Fibroblast of the conjunctiva (primary cell): ENCODE data around the gene MARCHF7.
"Not testable (repeated sequence)": the region's sequence is repeated elsewhere in the genome, so short reads cannot be mapped to it uniquely, and the experiment has no call there.

Experiments
- DNase-seq: peaks from one replicate; pipeline ENCODE4 v3.0.0-alpha.2; 2010; ENCODE audit warnings: low read depth

MARCHF7 gene, protein sequence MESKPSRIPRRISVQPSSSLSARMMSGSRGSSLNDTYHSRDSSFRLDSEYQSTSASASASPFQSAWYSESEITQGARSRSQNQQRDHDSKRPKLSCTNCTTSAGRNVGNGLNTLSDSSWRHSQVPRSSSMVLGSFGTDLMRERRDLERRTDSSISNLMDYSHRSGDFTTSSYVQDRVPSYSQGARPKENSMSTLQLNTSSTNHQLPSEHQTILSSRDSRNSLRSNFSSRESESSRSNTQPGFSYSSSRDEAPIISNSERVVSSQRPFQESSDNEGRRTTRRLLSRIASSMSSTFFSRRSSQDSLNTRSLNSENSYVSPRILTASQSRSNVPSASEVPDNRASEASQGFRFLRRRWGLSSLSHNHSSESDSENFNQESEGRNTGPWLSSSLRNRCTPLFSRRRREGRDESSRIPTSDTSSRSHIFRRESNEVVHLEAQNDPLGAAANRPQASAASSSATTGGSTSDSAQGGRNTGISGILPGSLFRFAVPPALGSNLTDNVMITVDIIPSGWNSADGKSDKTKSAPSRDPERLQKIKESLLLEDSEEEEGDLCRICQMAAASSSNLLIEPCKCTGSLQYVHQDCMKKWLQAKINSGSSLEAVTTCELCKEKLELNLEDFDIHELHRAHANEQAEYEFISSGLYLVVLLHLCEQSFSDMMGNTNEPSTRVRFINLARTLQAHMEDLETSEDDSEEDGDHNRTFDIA

DNA sequence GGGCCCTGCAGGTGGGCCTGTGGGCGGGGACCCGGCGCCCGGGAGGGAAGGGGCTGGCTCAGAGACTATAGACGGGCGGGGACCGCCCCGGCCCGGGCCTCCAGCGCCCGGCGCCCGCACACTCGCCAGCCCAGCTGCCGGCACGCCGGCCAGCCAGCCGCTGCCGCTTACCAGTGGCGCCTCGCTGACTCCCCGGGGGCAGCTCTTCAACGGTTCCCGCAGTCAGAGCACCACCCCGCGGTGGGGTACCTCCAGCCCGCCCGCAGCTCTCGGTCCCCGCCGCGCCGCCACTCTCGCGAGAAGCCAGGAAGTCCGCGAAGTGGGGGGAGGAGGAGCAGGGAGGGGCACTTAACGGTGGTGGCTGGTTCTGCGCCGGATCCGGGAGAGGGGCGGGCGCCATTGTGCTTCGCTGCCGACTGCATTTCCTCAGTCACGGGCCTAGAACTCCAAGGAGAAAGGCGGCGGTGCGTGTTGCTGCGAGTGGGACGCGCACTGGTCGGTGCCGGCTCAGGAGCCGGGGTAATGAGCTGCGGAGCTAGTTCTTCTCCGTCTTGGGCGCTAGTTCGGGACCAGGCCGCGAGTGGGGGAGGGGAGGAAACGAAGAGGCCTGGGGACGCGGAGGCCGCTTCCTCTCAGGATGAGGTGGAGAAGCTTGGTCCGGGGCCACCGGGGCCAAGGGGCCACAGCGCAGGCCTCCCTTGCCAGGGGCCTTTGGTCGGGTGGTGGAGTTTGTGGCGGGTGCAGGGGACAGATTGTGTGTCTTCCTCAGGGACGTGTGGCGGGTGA is at the start of gene MARCHF7:
Gene MARCHF7, plus strand, starts transcription at position 364 of the 786 bp plus-strand sequence. CDS start 16,517 bp downstream, outside the sequence.
- DNase-seq, result peak; percentile 92

DNA sequence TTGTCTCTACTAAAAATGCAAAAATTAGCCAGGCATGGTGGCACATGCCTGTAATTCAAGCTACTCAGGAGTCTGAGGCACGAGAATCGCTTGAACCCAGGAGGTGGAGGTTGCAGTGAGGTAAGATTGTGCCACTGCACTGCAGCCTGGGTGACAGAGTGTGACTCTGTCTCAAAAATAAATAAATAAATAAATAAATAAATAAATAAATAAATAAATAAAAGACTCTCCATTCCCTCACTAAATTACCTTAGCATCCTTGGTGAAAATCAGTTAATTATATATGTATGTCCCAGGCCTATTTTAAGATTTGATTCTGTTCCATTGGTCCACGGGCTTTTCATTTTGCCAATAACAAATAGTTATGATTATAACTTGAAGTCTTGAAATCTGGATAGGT is 44.9 kb upstream of the MARCHF7 start:
- not testable (repeated sequence) for DNase-seq

DNA sequence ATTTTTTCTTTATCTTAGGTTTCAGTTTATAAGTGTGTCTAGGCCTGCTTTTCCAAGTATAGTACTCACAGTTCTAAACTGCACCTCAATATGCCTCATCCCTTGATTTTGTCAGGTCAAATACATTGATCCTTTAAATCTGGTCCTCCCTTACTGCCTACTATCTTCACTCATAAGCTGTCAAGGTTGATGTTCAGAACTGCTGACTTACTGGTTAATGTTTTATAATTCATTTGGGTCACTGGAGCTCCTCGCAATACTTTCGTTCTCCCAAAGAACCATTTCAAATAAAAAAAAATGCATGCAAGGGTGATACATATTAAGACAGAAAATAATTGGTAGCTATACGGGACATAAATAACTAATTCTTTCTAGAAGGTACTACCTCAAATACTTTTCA is 41.3 kb upstream of the MARCHF7 start:
- no peak for DNase-seq

DNA sequence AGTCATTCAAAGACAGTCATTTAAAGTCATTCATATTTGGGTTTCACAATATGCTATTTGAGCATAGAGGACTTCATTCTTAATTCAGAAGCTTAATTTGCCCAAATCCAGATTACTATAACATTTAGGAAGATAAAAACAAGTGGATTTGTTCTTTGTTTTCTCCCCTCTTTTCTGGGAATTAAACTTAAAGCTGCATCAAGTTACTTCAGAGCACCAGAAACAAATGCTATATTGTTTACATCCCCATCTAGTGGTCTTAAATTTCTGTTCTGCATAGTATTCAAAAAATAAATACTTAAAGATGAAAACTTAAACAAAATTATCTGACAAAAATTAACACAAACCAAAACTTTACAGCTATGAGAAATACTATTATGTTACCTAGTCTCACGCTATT is 34.7 kb upstream of the MARCHF7 start:
- DNase-seq, result peak; percentile 13

DNA sequence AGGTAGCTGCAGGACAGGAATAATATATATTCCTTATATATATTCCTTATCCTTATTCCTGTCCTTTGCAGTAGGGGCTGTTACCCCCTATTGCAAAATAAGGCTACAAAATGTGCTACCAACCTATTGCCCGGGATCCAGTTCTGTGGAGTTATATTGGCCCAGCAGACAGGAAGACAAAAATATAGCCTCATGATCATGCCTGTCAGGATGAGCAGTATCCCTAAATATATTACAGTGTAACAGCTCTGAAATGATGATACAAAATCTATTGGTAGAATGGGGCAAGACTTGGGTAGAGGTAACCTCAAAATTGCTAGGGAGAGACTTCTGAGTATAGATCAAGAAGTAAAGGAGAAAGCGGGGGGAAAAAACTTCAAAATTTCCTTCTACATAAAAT is 31.6 kb upstream of the MARCHF7 start:
- DNase-seq, result no peak

DNA sequence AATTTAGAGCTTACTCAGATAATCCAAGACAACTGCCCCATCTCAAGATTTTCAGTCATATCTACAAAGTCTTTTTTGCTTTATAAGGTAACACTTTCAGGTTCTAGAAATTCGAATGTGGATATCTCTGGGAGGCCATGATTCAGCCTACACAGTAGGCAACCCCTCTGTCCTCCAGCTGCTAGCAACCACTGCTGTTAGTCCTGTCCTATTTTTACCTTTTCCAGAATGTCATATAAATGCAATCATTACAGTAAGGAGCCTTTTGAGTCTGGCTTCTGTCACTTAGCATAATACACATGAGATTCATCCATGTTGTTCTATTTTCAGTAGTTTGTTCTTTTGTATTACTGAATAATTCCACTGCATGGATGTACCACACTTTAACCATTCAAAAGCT is 28.5 kb upstream of the MARCHF7 start:
- DNase-seq, result no peak

DNA sequence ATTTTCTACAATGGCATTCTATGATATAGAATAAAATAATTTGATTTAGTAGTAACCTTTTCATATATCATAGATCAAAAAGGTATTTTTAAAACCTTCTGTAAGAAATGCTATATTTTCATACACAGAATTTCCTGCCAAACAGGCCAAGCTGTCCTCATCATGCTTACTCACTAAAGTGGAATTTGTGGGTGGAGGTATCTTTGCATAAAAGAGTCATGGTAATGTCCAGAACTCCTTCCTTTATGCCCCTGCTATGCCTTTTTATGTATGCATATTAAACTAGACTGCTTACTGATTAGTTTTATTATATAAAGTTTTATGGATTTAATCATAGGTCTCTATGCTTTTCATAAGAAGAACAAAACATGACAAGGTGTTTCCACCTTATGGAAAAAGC is 27.5 kb upstream of the MARCHF7 start:
- no peak for DNase-seq

DNA sequence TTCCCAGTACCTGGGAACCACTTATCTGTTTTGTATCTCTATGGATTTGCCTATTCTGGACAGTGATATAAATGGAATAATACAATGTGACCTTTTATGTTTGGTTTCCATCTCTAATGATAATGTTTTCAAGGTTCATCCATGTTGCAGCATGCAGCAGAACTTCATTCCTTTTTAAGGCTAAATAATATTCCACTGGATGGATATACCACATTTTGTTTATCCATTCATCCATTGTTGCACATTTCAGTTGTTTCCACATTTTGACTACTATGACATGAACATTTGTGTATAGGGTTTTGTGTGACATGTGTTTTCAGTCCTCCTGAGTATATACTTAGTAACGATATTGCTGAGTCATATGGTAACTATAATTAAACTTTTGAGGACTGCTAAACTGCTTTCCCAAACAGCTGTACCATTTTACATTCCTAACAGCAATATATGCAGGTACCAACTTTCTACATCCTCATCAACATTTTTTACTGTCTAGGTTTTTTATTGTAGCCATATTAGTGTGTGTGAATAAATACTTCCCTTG is 17.7 kb upstream of the MARCHF7 start:
- no peak for DNase-seq

DNA sequence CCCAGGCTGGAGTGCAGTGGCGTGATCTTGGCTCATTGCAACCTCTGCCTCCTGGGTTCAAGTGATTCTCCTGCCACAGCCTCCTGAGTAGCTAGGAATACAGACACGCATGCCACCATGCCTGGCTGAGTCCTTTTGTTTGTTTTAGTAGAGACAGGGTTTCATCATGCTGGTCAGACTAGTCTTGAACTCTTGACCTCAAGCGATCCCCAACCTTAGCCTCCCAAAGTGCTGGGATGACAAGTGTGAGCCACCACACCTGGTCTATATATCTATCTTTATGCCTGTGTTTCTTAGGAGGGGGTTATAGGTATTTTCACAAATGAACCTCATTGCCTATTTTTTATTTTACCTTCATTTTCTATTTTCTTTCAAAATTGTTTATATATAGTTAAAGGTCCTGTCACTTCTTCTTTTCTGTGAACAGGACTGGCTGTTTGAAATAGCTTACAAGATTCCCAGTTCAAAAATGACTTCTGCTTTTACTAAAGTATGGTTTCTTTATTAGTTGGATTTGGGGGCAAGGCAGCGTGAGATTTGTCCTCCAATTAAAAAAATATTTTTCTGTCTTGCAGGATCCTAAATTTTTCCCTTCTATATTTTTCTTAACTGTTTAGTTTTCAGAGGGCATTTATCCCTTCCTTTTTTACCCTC is 16.4 kb upstream of the MARCHF7 start:
- no peak for DNase-seq

DNA sequence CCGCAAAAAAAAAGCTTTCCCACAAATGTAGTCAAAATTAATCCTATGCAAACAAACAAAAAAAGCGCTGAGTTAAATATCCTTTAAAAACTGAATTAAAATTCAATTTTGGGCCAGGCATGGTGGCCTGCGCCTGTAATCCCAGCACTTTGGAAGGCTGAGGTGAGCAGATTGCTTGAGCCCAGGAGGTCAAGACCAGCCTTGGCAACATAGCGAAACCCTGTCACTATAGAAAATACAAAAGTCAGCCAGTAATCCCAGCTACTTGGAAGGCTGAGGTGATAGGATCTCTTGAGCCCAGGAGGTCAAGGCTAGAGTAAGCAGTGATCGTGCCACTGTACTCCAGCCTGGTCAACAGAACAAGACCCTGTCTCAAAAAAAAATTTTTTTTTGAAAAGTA is 8.8 kb upstream of the MARCHF7 start:
- DNase-seq, result no peak

DNA sequence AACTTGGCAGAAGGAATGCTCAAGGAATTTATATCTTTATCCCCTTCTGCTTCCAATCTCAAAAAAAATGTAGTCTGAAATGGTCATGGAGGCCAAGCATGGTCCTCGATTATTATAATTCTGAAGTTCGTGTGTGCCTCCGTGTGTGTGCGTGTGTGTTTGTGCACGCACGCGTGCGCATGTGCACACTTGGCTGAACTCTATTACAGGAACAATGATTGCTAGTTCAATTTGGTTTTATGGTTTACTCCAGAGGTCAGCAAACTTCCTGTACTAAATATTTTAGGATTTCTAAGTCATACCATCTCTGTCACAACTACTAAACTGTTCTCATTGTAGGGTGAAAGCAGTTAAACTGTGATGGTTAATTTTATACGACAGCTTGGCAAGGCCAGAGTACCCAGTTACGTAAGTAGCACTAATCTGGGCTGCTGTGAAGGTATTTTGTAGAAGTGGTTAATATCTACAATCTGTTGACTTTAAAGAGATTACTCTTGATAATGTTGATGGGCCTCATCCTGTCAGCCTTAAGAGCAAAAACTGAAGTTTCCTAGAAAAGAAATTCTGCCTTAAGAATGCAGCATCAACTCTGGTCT is 5.8 kb upstream of the MARCHF7 start:
- DNase-seq, result no peak

DNA sequence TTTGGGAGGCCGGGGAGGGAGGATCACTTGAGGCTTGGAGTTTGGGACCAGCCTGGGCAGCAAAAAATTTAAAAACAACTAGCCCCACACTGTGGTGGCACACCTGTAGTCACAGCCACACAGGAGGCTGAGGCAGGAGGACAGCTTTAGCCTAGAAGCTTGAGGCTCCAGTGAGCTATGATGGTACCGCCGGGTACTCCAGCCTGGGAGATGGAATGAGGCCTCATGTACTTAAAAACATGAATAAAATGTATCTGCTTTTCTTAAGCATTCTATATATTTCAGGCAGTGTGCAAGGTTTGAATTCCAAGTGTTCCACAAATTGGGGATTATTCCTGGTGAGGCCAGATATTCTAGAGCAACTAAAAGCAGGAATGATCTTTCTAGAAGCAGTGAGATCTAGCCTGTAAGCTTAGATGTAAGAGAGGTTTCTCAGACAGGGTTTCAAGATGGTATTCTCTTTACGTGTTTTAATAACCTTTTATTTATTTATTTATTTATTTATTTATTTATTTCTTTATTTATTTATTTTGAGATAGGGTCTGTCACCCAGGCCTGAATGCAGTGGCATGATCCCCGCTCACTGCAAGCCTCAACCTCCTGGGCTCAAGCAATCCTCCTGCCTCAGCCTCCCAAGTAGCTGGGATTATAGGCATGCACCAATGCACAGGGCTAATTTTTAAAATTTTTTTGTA is 4.1 kb upstream of the MARCHF7 start:
- no peak for DNase-seq

DNA sequence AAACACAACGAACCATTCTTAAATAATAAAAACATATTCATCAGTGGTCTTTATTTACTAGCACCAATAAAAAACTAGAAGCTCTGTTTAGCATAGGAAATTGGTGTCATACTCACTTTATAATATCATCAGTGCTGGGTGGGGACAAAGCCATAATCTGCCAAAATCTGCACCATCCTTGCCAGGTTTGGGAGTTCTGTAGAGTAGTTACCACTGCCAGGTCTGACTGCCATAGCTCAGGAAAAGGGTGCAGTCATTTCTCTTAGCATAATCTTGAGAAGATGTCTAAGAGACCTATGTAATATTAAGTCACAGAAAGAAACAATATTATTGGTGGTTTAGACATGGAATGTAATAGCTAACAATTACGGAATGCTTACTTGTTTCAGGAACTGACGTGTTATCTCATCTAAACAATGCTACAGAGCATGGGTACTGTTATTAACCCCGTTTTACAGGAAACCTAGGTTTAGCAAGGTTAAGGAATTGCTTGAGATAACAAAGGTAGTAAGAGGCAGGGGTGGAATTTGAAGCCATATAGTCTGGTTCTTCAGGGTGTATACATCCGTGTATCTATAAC is 1.6 kb upstream of the MARCHF7 start:
- no peak for DNase-seq

DNA sequence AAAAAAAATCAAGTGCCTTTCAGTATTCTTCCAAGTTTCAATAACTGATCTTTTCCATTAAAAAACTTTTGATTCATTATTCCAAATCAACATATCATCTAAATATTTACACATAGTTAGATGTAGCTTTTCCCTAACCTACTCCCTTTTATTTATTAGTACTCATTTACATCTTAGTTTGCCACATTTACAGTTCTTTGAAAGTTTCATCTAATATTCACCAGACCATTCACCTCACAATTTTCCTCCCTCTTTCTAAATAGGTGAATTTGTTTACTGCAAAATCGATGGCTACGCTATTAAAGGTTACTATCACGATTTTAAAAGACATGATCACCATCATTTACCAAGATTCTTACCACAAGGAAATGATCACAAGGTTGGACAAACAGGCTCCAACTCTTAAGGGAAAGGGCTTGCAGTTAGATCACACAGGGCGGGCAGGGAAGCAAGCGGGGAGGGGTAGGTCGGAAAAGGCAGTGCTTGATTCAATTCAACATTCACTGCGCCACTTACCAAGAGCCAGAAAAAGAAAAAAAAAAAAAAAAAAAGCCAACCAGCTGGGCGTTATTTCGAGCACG is 654 bp upstream of the MARCHF7 start:
- DNase-seq, result no peak

DNA sequence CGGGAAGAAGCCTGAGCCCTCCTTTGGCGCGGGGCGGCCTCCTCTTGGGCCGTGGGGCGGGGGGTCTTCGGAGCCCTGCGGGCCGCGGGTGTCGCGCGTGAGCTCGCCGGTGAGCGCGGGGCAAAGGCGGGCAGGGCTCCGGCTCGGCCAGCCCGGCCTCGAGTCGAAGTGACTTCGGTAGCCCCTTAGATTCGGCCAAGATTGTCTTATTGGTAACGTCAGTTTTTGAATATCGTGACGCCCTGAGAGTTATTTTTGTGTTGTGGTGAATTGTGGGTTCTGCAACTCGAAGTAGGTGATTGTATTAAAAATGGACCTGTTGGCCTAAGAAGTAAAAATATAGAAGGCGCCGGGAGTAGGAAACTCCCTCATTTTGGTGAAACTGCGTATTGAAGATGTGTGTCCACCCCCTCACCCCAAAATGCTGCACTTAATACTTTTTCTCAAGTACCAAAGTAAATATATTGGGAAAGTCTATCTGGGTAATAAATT is 669 bp downstream of the MARCHF7 start:
- DNase-seq, result no peak

DNA sequence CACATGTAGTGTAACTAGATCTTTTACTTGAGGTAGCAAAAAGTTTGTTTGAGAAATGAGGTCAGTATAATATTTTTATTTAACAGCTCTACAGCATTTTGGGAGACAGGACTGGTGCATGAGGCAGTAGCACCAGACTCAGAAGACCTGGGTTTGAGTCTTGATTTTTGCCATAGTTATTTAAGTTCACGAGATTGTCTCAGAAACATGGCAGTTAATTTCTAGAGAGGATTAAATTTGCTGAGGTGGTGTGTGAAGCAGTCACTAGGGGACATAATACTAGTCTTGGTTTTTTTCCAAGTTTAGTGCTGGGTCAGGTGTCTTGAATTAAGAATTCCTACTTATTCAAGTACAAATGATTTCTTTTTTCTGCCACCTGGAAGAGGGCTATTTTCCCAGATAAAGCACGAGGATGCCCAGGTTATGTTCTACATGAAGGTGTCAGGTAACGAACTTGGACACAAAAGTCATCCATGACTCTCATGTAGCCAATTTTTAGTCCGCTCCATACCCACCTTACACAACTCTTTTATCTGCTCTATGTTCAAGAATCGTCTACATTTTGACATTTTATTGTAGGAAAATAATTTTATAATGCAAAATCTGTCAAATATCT is 1.4 kb downstream of the MARCHF7 start:
- peak; percentile 22 for DNase-seq

DNA sequence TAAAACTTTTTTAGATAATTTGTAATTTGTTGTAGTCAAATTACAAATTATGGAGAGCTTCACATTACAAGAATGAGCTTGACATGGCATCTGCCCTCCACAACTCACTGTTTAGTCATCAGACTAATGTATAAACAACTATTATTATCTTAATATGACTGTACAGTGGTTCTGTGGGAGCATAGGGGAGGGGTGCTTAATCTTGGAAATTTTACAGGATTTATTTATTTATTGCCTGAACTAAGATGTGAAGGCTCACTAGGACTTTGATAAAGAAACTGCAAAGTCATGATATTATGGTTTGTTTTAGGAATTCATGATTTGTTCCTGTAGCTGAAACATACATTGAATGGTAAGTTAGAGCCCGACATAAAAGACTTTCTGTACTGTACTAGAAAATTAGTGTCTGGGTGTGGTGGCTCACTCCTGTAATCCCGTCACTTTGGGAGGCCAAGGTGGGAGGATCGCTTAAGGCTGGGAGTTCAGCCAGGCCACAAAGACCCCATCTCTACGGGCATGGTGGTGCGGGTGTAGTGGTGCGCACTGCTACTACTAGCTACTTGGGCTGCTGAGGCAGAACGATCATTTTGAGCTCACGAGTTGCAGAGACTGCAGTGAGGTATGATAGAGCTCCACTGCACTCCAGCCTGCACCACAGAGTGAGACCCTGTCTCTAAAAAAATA is 2.1 kb downstream of the MARCHF7 start:
- DNase-seq, result no peak

DNA sequence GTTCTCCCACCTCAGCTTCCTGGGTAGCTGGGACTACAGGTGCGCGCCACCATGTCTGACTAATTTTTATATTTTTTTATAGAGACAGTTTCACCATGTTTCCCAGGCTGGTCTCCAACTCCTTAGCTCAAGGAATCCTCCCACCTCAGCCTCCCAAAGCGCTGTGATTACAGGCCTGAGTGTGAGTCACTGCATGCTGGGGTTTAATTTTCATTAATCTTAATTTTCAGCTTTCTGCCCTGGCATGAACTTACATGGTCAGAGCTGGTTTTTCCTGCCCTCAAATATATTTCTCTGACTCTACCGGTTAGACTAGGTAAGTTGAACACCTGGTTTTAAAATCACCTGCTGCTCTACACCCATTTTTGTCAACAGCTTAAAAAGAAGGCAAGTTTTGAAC is 3.1 kb downstream of the MARCHF7 start:
- DNase-seq, result no peak

DNA sequence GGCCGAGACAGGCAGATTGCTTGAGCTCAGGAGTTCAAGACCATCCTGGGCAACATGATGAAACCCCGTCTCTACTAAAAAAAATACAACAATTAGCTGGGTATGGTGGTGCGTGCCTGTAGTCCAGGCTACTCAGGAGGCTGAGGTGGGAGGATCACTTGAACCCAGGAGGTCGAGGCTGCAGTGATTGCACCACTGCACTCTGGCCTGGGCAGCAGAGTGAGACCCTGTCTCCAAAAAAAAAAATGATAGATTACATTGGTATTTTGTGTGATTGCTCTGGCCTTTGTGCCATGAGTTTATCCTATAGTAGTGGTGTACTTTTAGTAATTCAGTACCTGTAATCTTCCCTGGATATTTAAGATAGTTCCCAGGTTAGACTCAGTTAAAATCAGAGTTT is 4.1 kb downstream of the MARCHF7 start:
- DNase-seq, result not testable (repeated sequence)
